Panc1 (cell line): ENCODE data around the gene DSCAML1. TPM values are rescaled to one million over a fixed set of nuclear protein-coding genes. Genes with fewer than 3 reads are reported as not detected.

Experiments used
- ATAC-seq: fragments of 200-7000 bp; cut with Tn5 transposase; 2 replicates; pipeline ENCODE4 v1.9.1; 2020; ENCODE audit warnings: mild to moderate bottlenecking, moderate library complexity
- BruUV-seq: library from RNA; stranded (reverse); fragments of 400-500 nt; replicated peaks from 2 replicates; lab custom pipeline; 2021; lab: Mats Ljungman, UMichigan
- CTCF ChIA-PET: fragments of 300-600 bp; sonication (Branson Sonifier 250); formaldehyde crosslinking; loops from one replicate; lab custom pipeline; 2022; ENCODE audit warnings: antibody characterized with exemption; lab: Charles Lee
- POLR2A ChIA-PET: fragments of 300-600 bp; sonication (Branson Sonifier 250); formaldehyde crosslinking; loops from one replicate; lab custom pipeline; 2022; ENCODE audit warnings: antibody characterized with exemption; lab: Charles Lee
- DNase-seq: peaks from one replicate; pipeline ENCODE4 v3.0.0-alpha.2; 2010; ENCODE audit warnings: low read depth, low spot score
- H3K27ac ChIP-seq: 2 replicates; pipeline ENCODE4 v1.5.1; 2011; ENCODE audit warnings: mild to moderate bottlenecking, low read length, inconsistent platforms
- H3K27me3 ChIP-seq: fragments of 200-500 bp; sonication (Bioruptor generic); 2 replicates; pipeline ENCODE4 v1.6.0; 2014; ENCODE audit warnings: low read length, inconsistent platforms; ENCODE audit not compliant: control insufficient read depth, insufficient read depth
- H3K36me3 ChIP-seq: fragments of 200-500 bp; sonication (Bioruptor generic); 2 replicates; pipeline ENCODE4 v1.5.1; 2014; ENCODE audit warnings: inconsistent platforms, mild to moderate bottlenecking, low read length, moderate library complexity; ENCODE audit not compliant: control insufficient read depth, insufficient read depth
- H3K4me1 ChIP-seq: 2 replicates; pipeline ENCODE4 v1.5.1; 2011; ENCODE audit warnings: inconsistent platforms, mild to moderate bottlenecking, low read length, moderate library complexity; ENCODE audit not compliant: control insufficient read depth, insufficient read depth
- H3K4me3 ChIP-seq, 2 experiments: 2 replicates each; pipeline ENCODE4 v1.5.1; 2011 to 2012; ENCODE audit warnings: low read depth in 2 of 2, low read length in 2 of 2, mild to moderate bottlenecking in 2 of 2, inconsistent platforms in 1 of 2, moderate library complexity in 1 of 2
- H3K9me3 ChIP-seq: fragments of 200-500 bp; sonication (Bioruptor generic); 2 replicates; pipeline ENCODE4 v1.5.1; 2014; ENCODE audit warnings: low read depth, mild to moderate bottlenecking, inconsistent platforms, low read length, moderate library complexity; ENCODE audit not compliant: control insufficient read depth, insufficient read depth
- POLR2AphosphoS5 ChIP-seq: IDR thresholded peaks from 2 replicates; pipeline ENCODE4 v1.6.1; 2012; ENCODE audit warnings: mild to moderate bottlenecking, low read depth, low read length, moderate library complexity
- SIN3A ChIP-seq: IDR thresholded peaks from 2 replicates; pipeline ENCODE4 v1.6.1; 2012; ENCODE audit warnings: low read depth, mild to moderate bottlenecking, low read length, moderate library complexity, borderline replicate concordance; ENCODE audit not compliant: insufficient read depth
- TCF7L2 ChIP-seq: IDR thresholded peaks from 2 replicates; pipeline ENCODE4 v1.6.1; 2011; ENCODE audit warnings: mild to moderate bottlenecking, low read depth, low read length, inconsistent platforms
- in situ Hi-C: cut with HindIII; loops from 2 replicates; pipeline ENCODE4 v1.10.0; 2016; ENCODE audit warnings: low sequenced_read_pairs, low pct_unique_long_range_greater_than_20kb
- intact Hi-C: fragments of 100-400 bp; cut with micrococcal nuclease; formaldehyde crosslinking; loops from one replicate; pipeline ENCODE4 v1.10.0; 2022; ENCODE audit not compliant: unreplicated experiment
- total RNA-seq: library from RNA; stranded (reverse); gene quantifications from one replicate; pipeline ENCODE4 v1.2.1, GENCODE V29; 2021; ENCODE audit not compliant: unreplicated experiment
- TF ChIP-seq, protein P1 (sequence below): fragments of 450-650 bp; IDR thresholded peaks from 2 replicates; pipeline ENCODE4 v1.5.1; 2017; ENCODE audit warnings: mild to moderate bottlenecking
- TF ChIP-seq, protein P2 (sequence below), 2 experiments: IDR thresholded peaks; 2 replicates each; pipeline ENCODE4 v1.6.1; 2011 to 2012; ENCODE audit warnings: low read depth in 2 of 2, control low read depth in 1 of 2, low read length in 1 of 2, mild to moderate bottlenecking in 1 of 2, moderate library complexity in 1 of 2; ENCODE audit not compliant: insufficient read depth in 1 of 2

The DSCAML1 gene
- total RNA-seq, 1 experiment from 2014 or later, result 1.6 TPM

DNA sequence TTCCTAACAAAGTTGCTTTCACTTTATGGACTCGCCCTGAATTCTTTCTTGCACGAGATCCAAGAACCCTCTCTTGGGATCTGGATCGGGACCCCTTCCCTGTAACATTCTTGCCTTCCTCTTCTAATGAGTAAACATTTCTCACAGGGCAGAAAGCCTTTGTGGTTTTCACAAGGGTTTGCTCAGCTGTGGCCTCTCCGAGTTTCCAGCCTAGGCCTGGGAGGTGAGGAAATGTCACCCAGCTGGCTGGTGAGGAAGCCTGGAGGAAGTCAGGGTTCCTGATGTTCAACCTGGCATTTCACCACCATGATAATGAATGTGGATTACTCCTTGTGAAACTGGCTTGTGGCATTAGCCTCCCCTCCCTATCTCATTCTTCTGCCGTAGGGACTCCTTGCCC lies 224.9 kb downstream of the DSCAML1 start:
- intact Hi-C loops, result no loop called here
- no TSS peak for BruUV-seq
- DNase-seq (no peak), ATAC-seq (no peak)
- Histone ChIP-seq H3K4me3 (no peak overlapping the region), H3K27ac (no peak overlapping the region), H3K4me1 (no peaks in the 10 kb centered on the region), H3K36me3 (no peaks in the 10 kb centered on the region), H3K9me3 (no peaks in the 10 kb centered on the region), H3K27me3 (no peaks in the 10 kb centered on the region; the same call in 1 of the 2 replicates)
- ChIA-PET CTCF (no interaction called here), POLR2A (no interaction called here)
- TF ChIP-seq, protein P1, sequence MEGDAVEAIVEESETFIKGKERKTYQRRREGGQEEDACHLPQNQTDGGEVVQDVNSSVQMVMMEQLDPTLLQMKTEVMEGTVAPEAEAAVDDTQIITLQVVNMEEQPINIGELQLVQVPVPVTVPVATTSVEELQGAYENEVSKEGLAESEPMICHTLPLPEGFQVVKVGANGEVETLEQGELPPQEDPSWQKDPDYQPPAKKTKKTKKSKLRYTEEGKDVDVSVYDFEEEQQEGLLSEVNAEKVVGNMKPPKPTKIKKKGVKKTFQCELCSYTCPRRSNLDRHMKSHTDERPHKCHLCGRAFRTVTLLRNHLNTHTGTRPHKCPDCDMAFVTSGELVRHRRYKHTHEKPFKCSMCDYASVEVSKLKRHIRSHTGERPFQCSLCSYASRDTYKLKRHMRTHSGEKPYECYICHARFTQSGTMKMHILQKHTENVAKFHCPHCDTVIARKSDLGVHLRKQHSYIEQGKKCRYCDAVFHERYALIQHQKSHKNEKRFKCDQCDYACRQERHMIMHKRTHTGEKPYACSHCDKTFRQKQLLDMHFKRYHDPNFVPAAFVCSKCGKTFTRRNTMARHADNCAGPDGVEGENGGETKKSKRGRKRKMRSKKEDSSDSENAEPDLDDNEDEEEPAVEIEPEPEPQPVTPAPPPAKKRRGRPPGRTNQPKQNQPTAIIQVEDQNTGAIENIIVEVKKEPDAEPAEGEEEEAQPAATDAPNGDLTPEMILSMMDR, result no peak
- in situ Hi-C loops, result no loop called here

DNA sequence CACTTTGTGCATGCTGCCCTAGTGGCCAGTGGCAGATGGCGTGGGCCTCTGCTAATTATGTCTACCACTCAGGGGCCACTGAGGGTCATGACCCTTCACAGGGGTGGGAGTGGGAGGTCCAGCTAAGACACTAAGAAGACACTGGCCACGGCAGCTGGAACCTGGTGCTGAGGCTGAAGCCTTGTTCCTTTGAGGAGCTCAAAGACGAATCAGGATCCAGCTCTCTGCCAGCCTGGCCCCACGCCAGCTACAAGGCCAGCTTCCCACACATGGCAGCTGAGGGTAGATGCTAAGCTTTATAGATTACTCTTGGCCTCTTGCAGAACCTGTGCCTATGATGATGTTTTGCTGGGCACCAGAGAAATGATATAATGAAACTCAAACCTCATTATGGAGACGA lies 226.3 kb downstream of the DSCAML1 start:
- H3K36me3 ChIP-seq, result no peaks in the 10 kb centered on the region
- no peaks in the 10 kb centered on the region for H3K9me3 ChIP-seq
- ATAC-seq (no peak), DNase-seq (no peak)
- TF ChIP-seq POLR2AphosphoS5, result no peak
- TF ChIP-seq, protein P1, result no peak
- TF ChIP-seq TCF7L2, result no peak
- TF ChIP-seq SIN3A, result no peak
- TF ChIP-seq, protein P2, sequence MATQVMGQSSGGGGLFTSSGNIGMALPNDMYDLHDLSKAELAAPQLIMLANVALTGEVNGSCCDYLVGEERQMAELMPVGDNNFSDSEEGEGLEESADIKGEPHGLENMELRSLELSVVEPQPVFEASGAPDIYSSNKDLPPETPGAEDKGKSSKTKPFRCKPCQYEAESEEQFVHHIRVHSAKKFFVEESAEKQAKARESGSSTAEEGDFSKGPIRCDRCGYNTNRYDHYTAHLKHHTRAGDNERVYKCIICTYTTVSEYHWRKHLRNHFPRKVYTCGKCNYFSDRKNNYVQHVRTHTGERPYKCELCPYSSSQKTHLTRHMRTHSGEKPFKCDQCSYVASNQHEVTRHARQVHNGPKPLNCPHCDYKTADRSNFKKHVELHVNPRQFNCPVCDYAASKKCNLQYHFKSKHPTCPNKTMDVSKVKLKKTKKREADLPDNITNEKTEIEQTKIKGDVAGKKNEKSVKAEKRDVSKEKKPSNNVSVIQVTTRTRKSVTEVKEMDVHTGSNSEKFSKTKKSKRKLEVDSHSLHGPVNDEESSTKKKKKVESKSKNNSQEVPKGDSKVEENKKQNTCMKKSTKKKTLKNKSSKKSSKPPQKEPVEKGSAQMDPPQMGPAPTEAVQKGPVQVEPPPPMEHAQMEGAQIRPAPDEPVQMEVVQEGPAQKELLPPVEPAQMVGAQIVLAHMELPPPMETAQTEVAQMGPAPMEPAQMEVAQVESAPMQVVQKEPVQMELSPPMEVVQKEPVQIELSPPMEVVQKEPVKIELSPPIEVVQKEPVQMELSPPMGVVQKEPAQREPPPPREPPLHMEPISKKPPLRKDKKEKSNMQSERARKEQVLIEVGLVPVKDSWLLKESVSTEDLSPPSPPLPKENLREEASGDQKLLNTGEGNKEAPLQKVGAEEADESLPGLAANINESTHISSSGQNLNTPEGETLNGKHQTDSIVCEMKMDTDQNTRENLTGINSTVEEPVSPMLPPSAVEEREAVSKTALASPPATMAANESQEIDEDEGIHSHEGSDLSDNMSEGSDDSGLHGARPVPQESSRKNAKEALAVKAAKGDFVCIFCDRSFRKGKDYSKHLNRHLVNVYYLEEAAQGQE (IDR thresholded peaks at IDR 0.05; ENCODE audit: insufficient read depth in 1 of 2, low read depth in 2 of 2, low read length in 1 of 2), result no peak
- POLR2A ChIA-PET, result no interaction called here
- CTCF ChIA-PET, result no interaction called here
- no TSS peak for BruUV-seq
- H3K4me1 ChIP-seq, result no peaks in the 10 kb centered on the region
- intact Hi-C loops, result no loop called here
- no peaks in the 10 kb centered on the region; the same call in 1 of the 2 replicates for H3K27me3 ChIP-seq
- in situ Hi-C loops, result no loop called here
- H3K4me3 ChIP-seq, result no peak overlapping the region
- H3K27ac ChIP-seq, result no peak overlapping the region

DNA sequence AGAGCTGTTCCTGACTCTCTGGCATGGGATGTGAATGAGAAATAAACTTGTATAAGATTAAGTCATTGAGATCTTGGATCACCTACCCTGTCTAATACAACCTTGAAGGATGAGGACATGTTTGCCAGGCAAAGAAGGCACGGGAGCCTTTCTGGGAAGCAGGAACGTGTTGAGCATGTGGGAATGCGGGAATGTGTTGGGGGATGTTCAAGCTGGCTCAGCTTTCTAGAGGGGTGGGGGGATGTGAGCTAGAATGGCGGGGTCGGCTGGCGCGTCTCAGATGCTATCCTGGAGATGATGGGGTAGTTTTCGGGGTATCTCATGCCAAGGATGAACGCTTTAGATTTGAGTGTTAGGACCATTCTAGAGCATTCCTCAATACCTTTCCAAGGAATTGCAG lies 227.1 kb downstream of the DSCAML1 start:
- ATAC-seq (no peak), DNase-seq (no peak)
- ChIA-PET POLR2A (no interaction called here), CTCF (no interaction called here)
- no TSS peak for BruUV-seq
- H3K36me3 ChIP-seq, result no peaks in the 10 kb centered on the region
- H3K4me1 ChIP-seq, result no peaks in the 10 kb centered on the region
- intact Hi-C loops (no loop called here), in situ Hi-C loops (no loop called here)
- H3K27ac ChIP-seq, result no peak overlapping the region
- no peak overlapping the region for H3K4me3 ChIP-seq
- no peaks in the 10 kb centered on the region; the same call in 1 of the 2 replicates for H3K27me3 ChIP-seq
- TF ChIP-seq, protein P2 (IDR thresholded peaks at IDR 0.05; ENCODE audit: insufficient read depth in 1 of 2, low read depth in 2 of 2, low read length in 1 of 2), result no peak
- TF ChIP-seq POLR2AphosphoS5 (no peak), SIN3A (no peak), TCF7L2 (no peak)
- TF ChIP-seq, protein P1, result no peak
- H3K9me3 ChIP-seq, result no peaks in the 10 kb centered on the region
